Liver (tissue), 9 donors: ENCODE results near the gene POU2F2. TPM values are rescaled to one million over a fixed set of nuclear protein-coding genes. Genes with fewer than 3 reads are reported as not detected.

Experiments used
- DNase-seq: peaks from one replicate; pipeline ENCODE4 v3.0.0-alpha.2; 2017; ENCODE audit warnings: low spot score
- H3K27ac ChIP-seq, 2 donors: one replicate each; pipeline ENCODE4 v1.7.0; 2013; ENCODE audit warnings: inconsistent platforms in 2 of 2, low read length in 2 of 2, control low read depth in 1 of 2, low read depth in 1 of 2, mild to moderate bottlenecking in 1 of 2
- H3K27me3 ChIP-seq, 4 donors: one replicate each; pipeline versions ENCODE4 v1.6.1 to v1.7.0; 2013; ENCODE audit warnings: low read length in 3 of 4, inconsistent platforms in 1 of 4, mild to moderate bottlenecking in 1 of 4, moderate library complexity in 1 of 4; ENCODE audit not compliant: control insufficient read depth in 4 of 4, insufficient read depth in 4 of 4
- H3K36me3 ChIP-seq, 4 donors: one replicate each; pipeline versions ENCODE4 v1.6.1 to v1.7.0; 2013; ENCODE audit warnings: low read length in 3 of 4, mild to moderate bottlenecking in 3 of 4, low read depth in 1 of 4, moderate library complexity in 1 of 4; ENCODE audit not compliant: control insufficient read depth in 4 of 4, insufficient read depth in 3 of 4
- H3K4me1 ChIP-seq, 4 donors: one replicate each; pipeline versions ENCODE4 v1.6.1 to v1.7.0; 2013; ENCODE audit warnings: low read length in 3 of 4, mild to moderate bottlenecking in 3 of 4, moderate library complexity in 1 of 4; ENCODE audit not compliant: control insufficient read depth in 4 of 4, insufficient read depth in 4 of 4
- H3K4me3 ChIP-seq, 3 donors: one replicate each; pipeline versions ENCODE4 v1.6.1 to v1.7.0; 2013; ENCODE audit warnings: low read length in 3 of 3, control low read depth in 1 of 3, low read depth in 1 of 3, mild to moderate bottlenecking in 1 of 3
- H3K9ac ChIP-seq, 2 donors: one replicate each; pipeline ENCODE4 v1.7.0; 2013; ENCODE audit warnings: low read length in 2 of 2, mild to moderate bottlenecking in 2 of 2, moderate library complexity in 2 of 2, control low read depth in 1 of 2, low read depth in 1 of 2
- H3K9me3 ChIP-seq, 4 donors: one replicate each; pipeline versions ENCODE4 v1.6.1 to v1.7.0; 2013; ENCODE audit warnings: low read length in 3 of 4; ENCODE audit not compliant: control insufficient read depth in 4 of 4
- FOXA1 ChIP-seq: IDR thresholded peaks from 2 replicates; pipeline ENCODE4 v1.6.1; 2016; ENCODE audit warnings: antibody characterized with exemption
- GABPA ChIP-seq, 2 donors: IDR thresholded peaks in 1 of 2; conservative IDR thresholded peaks in 1 of 2; 2 replicates each; pipeline ENCODE4 v1.6.1; 2016; ENCODE audit warnings: antibody characterized with exemption in 2 of 2, mild to moderate bottlenecking in 1 of 2, moderate library complexity in 1 of 2
- HNF4A ChIP-seq, 2 donors: conservative IDR thresholded peaks; 2 replicates each; pipeline ENCODE4 v1.6.1; 2016; ENCODE audit warnings: antibody characterized with exemption in 2 of 2, mild to moderate bottlenecking in 2 of 2
- HNF4G ChIP-seq: IDR thresholded peaks from 2 replicates; pipeline ENCODE4 v1.6.1; 2016; ENCODE audit warnings: antibody characterized with exemption
- JUND ChIP-seq, 2 donors: IDR thresholded peaks; 2 replicates each; pipeline ENCODE4 v1.6.1; 2016; ENCODE audit warnings: antibody characterized with exemption in 2 of 2
- NR2F2 ChIP-seq: IDR thresholded peaks from 2 replicates; pipeline ENCODE4 v1.6.1; 2016; ENCODE audit warnings: antibody characterized with exemption
- RAD21 ChIP-seq, 2 donors: IDR thresholded peaks; 2 replicates each; pipeline ENCODE4 v1.6.1; 2016; ENCODE audit warnings: antibody characterized with exemption in 2 of 2, mild to moderate bottlenecking in 2 of 2
- RXRA ChIP-seq, 2 donors: IDR thresholded peaks; 2 replicates each; pipeline ENCODE4 v1.6.1; 2017 to 2018; ENCODE audit warnings: antibody characterized with exemption in 2 of 2, mild to moderate bottlenecking in 1 of 2
- SP1 ChIP-seq: IDR thresholded peaks from 2 replicates; pipeline ENCODE4 v1.6.1; 2018; ENCODE audit warnings: antibody characterized with exemption, mild to moderate bottlenecking
- TAF1 ChIP-seq: conservative IDR thresholded peaks from 2 replicates; pipeline ENCODE4 v1.6.1; 2016; ENCODE audit warnings: antibody characterized with exemption, mild to moderate bottlenecking
- YY1 ChIP-seq: IDR thresholded peaks from 2 replicates; pipeline ENCODE4 v1.6.1; 2016; ENCODE audit warnings: antibody characterized with exemption, mild to moderate bottlenecking
- WGBS: extraction: QIAGEN DNeasy Blood & Tissue Kit; methylation state at CpG from one replicate; pipeline ENCODE4 v1.1.7; 2013; 5-methylcytosine and 5-hydroxymethylcytosine counted together
- polyA plus RNA-seq, 2 donors: library from polyadenylated mRNA; stranded (reverse) in 1 of 2; unstranded in 1 of 2; fragments of 200-250 nt in 1 of 2; fragments of >200 nt in 1 of 2; fragmentation: Nextera tagmentation in 1 of 2; extraction: Ambion mirVana in 1 of 2; gene quantifications; one replicate each; pipeline versions ENCODE4 v1.2.1 to v1.2.3, GENCODE V29; 2013 to 2015
- total RNA-seq, 2 donors: library from RNA; depleted of rRNA; stranded (reverse); fragments of >200 nt; gene quantifications; one replicate each; pipeline ENCODE4 v1.2.3, GENCODE V29; 2014
- TF ChIP-seq, protein P1 (sequence below): IDR thresholded peaks from 2 replicates; pipeline ENCODE4 v1.6.1; 2016; ENCODE audit warnings: antibody characterized with exemption
- TF ChIP-seq, protein P2 (sequence below): IDR thresholded peaks from 2 replicates; pipeline ENCODE4 v1.6.1; 2016; ENCODE audit warnings: antibody characterized with exemption
- TF ChIP-seq, protein P3 (sequence below): fragments of 150-350 bp; IDR thresholded peaks from 2 replicates; pipeline ENCODE4 v1.5.1; 2017; ENCODE audit warnings: improper control_type of control experiment, low read depth, low read length; ENCODE audit not compliant: missing input control
- TF ChIP-seq, protein P4 (sequence below): IDR thresholded peaks from 2 replicates; pipeline ENCODE4 v1.6.1; 2016; ENCODE audit warnings: antibody characterized with exemption, mild to moderate bottlenecking
- TF ChIP-seq, protein P5 (sequence below): IDR thresholded peaks from 2 replicates; pipeline ENCODE4 v1.6.1; 2016; ENCODE audit warnings: antibody characterized with exemption
- donor health status: healthy.
- donor health status: healthy.
- donor health status: healthy.
- donor health status: healthy.
- donor health status: healthy.

The POU2F2 gene
- total and polyA plus RNA-seq, 4 donors, result 0.75 to 1.2 (median 0.97) TPM

DNA sequence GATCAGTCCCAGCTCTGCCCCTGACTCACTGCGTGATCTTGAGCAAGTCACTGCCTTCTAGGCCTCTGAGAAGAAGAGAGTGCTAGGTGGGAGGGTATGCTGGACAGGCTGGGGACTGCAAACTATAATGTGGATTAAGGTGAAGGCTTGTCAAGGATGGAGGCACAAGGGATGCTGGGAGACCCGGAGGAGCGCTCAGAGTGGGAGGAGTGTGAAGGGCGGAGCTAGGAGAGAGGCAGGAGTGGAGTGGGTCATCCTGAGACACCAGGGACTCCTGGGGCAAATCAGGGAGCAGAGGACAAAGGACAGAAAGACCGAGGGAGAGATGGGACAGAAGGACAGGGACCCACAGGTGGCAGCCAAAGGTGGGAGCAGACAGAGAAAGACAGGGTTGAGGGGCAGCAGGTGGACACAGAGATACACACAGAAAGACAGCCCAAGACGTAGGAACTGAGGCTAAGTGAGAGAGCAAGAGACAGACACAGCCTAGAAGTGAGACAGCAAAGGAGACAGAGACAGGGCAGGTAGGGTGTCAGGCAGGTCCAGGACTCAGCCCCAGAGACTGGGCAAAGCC lies 64.8 kb downstream of the POU2F2 start:
- Histone ChIP-seq H3K9ac (no peak overlapping the region), H3K27ac (no peak overlapping the region), H3K4me3 (no peak overlapping the region), H3K27me3 (peaks cover 0 to 8% (median 2%) of the 10 kb centered on the region in 4 donors), H3K9me3 (no peaks in the 10 kb centered on the region), H3K36me3 (no peaks in the 10 kb centered on the region), H3K4me1 (no peaks in the 10 kb centered on the region)
- 63% methylated on average over 6 of the region's 6 CpGs for WGBS
- no peak for DNase-seq
- TF ChIP-seq, protein P1, sequence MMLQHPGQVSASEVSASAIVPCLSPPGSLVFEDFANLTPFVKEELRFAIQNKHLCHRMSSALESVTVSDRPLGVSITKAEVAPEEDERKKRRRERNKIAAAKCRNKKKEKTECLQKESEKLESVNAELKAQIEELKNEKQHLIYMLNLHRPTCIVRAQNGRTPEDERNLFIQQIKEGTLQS, result no peak
- TF ChIP-seq, protein P2, sequence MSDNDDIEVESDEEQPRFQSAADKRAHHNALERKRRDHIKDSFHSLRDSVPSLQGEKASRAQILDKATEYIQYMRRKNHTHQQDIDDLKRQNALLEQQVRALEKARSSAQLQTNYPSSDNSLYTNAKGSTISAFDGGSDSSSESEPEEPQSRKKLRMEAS, result no peak
- TF ChIP-seq HNF4G (no peak), FOXA1 (no peak), JUND (IDR thresholded peaks at IDR 0.05) (no peak), TAF1 (no peak), RXRA (IDR thresholded peaks at IDR 0.05) (no peak), YY1 (no peak), GABPA (IDR thresholded peaks at IDR 0.05 in 1 of 2, conservative IDR thresholded peaks at IDR 0.05 in 1 of 2) (no peak), RAD21 (IDR thresholded peaks at IDR 0.05) (no peak), SP1 (no peak), HNF4A (conservative IDR thresholded peaks at IDR 0.05) (no peak), NR2F2 (no peak)
- TF ChIP-seq, protein P3, sequence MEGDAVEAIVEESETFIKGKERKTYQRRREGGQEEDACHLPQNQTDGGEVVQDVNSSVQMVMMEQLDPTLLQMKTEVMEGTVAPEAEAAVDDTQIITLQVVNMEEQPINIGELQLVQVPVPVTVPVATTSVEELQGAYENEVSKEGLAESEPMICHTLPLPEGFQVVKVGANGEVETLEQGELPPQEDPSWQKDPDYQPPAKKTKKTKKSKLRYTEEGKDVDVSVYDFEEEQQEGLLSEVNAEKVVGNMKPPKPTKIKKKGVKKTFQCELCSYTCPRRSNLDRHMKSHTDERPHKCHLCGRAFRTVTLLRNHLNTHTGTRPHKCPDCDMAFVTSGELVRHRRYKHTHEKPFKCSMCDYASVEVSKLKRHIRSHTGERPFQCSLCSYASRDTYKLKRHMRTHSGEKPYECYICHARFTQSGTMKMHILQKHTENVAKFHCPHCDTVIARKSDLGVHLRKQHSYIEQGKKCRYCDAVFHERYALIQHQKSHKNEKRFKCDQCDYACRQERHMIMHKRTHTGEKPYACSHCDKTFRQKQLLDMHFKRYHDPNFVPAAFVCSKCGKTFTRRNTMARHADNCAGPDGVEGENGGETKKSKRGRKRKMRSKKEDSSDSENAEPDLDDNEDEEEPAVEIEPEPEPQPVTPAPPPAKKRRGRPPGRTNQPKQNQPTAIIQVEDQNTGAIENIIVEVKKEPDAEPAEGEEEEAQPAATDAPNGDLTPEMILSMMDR, result no peak
- TF ChIP-seq, protein P4, sequence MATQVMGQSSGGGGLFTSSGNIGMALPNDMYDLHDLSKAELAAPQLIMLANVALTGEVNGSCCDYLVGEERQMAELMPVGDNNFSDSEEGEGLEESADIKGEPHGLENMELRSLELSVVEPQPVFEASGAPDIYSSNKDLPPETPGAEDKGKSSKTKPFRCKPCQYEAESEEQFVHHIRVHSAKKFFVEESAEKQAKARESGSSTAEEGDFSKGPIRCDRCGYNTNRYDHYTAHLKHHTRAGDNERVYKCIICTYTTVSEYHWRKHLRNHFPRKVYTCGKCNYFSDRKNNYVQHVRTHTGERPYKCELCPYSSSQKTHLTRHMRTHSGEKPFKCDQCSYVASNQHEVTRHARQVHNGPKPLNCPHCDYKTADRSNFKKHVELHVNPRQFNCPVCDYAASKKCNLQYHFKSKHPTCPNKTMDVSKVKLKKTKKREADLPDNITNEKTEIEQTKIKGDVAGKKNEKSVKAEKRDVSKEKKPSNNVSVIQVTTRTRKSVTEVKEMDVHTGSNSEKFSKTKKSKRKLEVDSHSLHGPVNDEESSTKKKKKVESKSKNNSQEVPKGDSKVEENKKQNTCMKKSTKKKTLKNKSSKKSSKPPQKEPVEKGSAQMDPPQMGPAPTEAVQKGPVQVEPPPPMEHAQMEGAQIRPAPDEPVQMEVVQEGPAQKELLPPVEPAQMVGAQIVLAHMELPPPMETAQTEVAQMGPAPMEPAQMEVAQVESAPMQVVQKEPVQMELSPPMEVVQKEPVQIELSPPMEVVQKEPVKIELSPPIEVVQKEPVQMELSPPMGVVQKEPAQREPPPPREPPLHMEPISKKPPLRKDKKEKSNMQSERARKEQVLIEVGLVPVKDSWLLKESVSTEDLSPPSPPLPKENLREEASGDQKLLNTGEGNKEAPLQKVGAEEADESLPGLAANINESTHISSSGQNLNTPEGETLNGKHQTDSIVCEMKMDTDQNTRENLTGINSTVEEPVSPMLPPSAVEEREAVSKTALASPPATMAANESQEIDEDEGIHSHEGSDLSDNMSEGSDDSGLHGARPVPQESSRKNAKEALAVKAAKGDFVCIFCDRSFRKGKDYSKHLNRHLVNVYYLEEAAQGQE, result no peak
- TF ChIP-seq, protein P5, sequence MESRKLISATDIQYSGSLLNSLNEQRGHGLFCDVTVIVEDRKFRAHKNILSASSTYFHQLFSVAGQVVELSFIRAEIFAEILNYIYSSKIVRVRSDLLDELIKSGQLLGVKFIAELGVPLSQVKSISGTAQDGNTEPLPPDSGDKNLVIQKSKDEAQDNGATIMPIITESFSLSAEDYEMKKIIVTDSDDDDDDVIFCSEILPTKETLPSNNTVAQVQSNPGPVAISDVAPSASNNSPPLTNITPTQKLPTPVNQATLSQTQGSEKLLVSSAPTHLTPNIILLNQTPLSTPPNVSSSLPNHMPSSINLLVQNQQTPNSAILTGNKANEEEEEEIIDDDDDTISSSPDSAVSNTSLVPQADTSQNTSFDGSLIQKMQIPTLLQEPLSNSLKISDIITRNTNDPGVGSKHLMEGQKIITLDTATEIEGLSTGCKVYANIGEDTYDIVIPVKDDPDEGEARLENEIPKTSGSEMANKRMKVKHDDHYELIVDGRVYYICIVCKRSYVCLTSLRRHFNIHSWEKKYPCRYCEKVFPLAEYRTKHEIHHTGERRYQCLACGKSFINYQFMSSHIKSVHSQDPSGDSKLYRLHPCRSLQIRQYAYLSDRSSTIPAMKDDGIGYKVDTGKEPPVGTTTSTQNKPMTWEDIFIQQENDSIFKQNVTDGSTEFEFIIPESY, result no peak
